Activated naive CD8-positive, alpha-beta T cell (primary cell): ENCODE results near the gene DAD1.
A peak's percentile ranks its signal among the peaks of the same experiment; 100 is the strongest.
"Not testable (repeated sequence)": the region's sequence is repeated elsewhere in the genome, so short reads cannot be mapped to it uniquely, and the experiment has no call there.

Source experiments
- H3K27ac Mint-ChIP-seq: one replicate; pipeline ENCODE4 v1.8.0; 2021; ENCODE audit warnings: mixed read lengths
- H3K27me3 Mint-ChIP-seq: one replicate; pipeline ENCODE4 v1.8.0; 2021; ENCODE audit warnings: mixed read lengths
- H3K36me3 Mint-ChIP-seq: one replicate; pipeline ENCODE4 v1.8.0; 2021; ENCODE audit warnings: mixed read lengths
- H3K4me1 Mint-ChIP-seq: one replicate; pipeline ENCODE4 v1.8.0; 2021; ENCODE audit warnings: low read depth, mixed read lengths
- H3K4me3 Mint-ChIP-seq: one replicate; pipeline ENCODE4 v1.8.0; 2021; ENCODE audit warnings: mild to moderate bottlenecking, mixed read lengths
- H3K9me3 Mint-ChIP-seq: one replicate; pipeline ENCODE4 v1.8.0; 2021; ENCODE audit warnings: low read depth, mixed read lengths

The DAD1 gene

GRCh38 chr14:22556021-22556989, 32.7 kb downstream of the DAD1 start:
- Mint-ChIP-seq H3K9me3 (no peaks in the 10 kb centered on the region), H3K36me3 (peaks cover 11% of the 10 kb centered on the region)

GRCh38 chr14:22555384-22556011, 33.5 kb downstream of the DAD1 start:
- Mint-ChIP-seq H3K9me3 (no peaks in the 10 kb centered on the region), H3K4me1 (peaks cover 88% of the 10 kb centered on the region), H3K4me3 (peak overlapping the region; percentile 85), H3K27me3 (no peaks in the 10 kb centered on the region), H3K36me3 (peaks cover 17% of the 10 kb centered on the region), H3K27ac (peak overlapping the region; percentile 99)

More at GRCh38 chr14:22556021-22556989, 32.7 kb downstream of the DAD1 start:
- peak overlapping the region; percentile 85 for H3K4me3 Mint-ChIP-seq
- H3K27me3 Mint-ChIP-seq: no peaks in the 10 kb centered on the region
- H3K27ac Mint-ChIP-seq: peak overlapping the region; percentile 99
- peaks cover 88% of the 10 kb centered on the region for H3K4me1 Mint-ChIP-seq

- peak overlapping the region; percentile 99 for H3K27ac Mint-ChIP-seq
Measured at GRCh38 chr14:22554498-22555383, 34.3 kb downstream of the DAD1 start.

GRCh38 chr14:22553861-22554497, 35.0 kb downstream of the DAD1 start:
- Mint-ChIP-seq H3K4me3 (peak overlapping the region; percentile 93), H3K36me3 (peaks cover 27% of the 10 kb centered on the region)

More at GRCh38 chr14:22554498-22555383, 34.3 kb downstream of the DAD1 start:
- Mint-ChIP-seq H3K27me3 (no peaks in the 10 kb centered on the region), H3K36me3 (peaks cover 22% of the 10 kb centered on the region), H3K4me3 (peak overlapping the region; percentile 33), H3K9me3 (no peaks in the 10 kb centered on the region), H3K4me1 (peaks cover 88% of the 10 kb centered on the region)

GRCh38 chr14:22553445-22553844, 35.6 kb downstream of the DAD1 start:
- Mint-ChIP-seq H3K27ac (peak overlapping the region; percentile 98), H3K9me3 (no peaks in the 10 kb centered on the region), H3K4me3 (peak overlapping the region; percentile 93), H3K36me3 (peaks cover 27% of the 10 kb centered on the region), H3K27me3 (no peaks in the 10 kb centered on the region), H3K4me1 (peaks cover 86% of the 10 kb centered on the region)

More at GRCh38 chr14:22553861-22554497, 35.0 kb downstream of the DAD1 start:
- H3K27ac Mint-ChIP-seq: peak overlapping the region; percentile 99
- not testable (repeated sequence) for H3K9me3 Mint-ChIP-seq, H3K27me3 Mint-ChIP-seq
- peaks cover 88% of the 10 kb centered on the region for H3K4me1 Mint-ChIP-seq

- no peaks in the 10 kb centered on the region for H3K27me3 Mint-ChIP-seq
- no peaks in the 10 kb centered on the region for H3K9me3 Mint-ChIP-seq
- peaks cover 85% of the 10 kb centered on the region for H3K4me1 Mint-ChIP-seq
- peak overlapping the region; percentile 93 for H3K4me3 Mint-ChIP-seq
- H3K36me3 Mint-ChIP-seq: peaks cover 33% of the 10 kb centered on the region
- peak overlapping the region; percentile 98 for H3K27ac Mint-ChIP-seq
Measured at GRCh38 chr14:22552827-22553076, 36.3 kb downstream of the DAD1 start.

GRCh38 chr14:22552001-22552826, 36.8 kb downstream of the DAD1 start:
- Mint-ChIP-seq H3K9me3 (no peaks in the 10 kb centered on the region), H3K36me3 (peaks cover 36% of the 10 kb centered on the region), H3K4me3 (peak overlapping the region; percentile 93), H3K27ac (peak overlapping the region; percentile 98), H3K4me1 (peaks cover 85% of the 10 kb centered on the region), H3K27me3 (no peaks in the 10 kb centered on the region)

GRCh38 chr14:22551605-22551997, 37.4 kb downstream of the DAD1 start:
- peak overlapping the region; percentile 98 for H3K27ac Mint-ChIP-seq
- H3K36me3 Mint-ChIP-seq: peaks cover 39% of the 10 kb centered on the region
- no peaks in the 10 kb centered on the region for H3K9me3 Mint-ChIP-seq
- peaks cover 91% of the 10 kb centered on the region for H3K4me1 Mint-ChIP-seq
- H3K4me3 Mint-ChIP-seq: peak overlapping the region; percentile 93
- H3K27me3 Mint-ChIP-seq: no peaks in the 10 kb centered on the region

- peak overlapping the region; percentile 98 for H3K27ac Mint-ChIP-seq
- H3K9me3 Mint-ChIP-seq: no peaks in the 10 kb centered on the region
- H3K36me3 Mint-ChIP-seq: peaks cover 47% of the 10 kb centered on the region
- H3K4me1 Mint-ChIP-seq: peaks cover 94% of the 10 kb centered on the region
- peak overlapping the region; percentile 93 for H3K4me3 Mint-ChIP-seq
- H3K27me3 Mint-ChIP-seq: no peaks in the 10 kb centered on the region
Measured at GRCh38 chr14:22549981-22550673, 38.9 kb downstream of the DAD1 start.

- no peaks in the 10 kb centered on the region for H3K27me3 Mint-ChIP-seq
- peak overlapping the region; percentile 98 for H3K27ac Mint-ChIP-seq
- no peaks in the 10 kb centered on the region for H3K9me3 Mint-ChIP-seq
- H3K36me3 Mint-ChIP-seq: peaks cover 49% of the 10 kb centered on the region
- H3K4me3 Mint-ChIP-seq: peak overlapping the region; percentile 93
- peaks cover 94% of the 10 kb centered on the region for H3K4me1 Mint-ChIP-seq
Measured at GRCh38 chr14:22549324-22549962, 39.6 kb downstream of the DAD1 start.

GRCh38 chr14:22547948-22548750, 40.9 kb downstream of the DAD1 start:
- H3K4me1 Mint-ChIP-seq: peaks cover 97% of the 10 kb centered on the region

GRCh38 chr14:22547313-22547947, 41.6 kb downstream of the DAD1 start:
- peaks cover 64% of the 10 kb centered on the region for H3K36me3 Mint-ChIP-seq
- H3K4me3 Mint-ChIP-seq: peak overlapping the region; percentile 87
- no peaks in the 10 kb centered on the region for H3K27me3 Mint-ChIP-seq
- H3K27ac Mint-ChIP-seq: peak overlapping the region; percentile 98
- H3K9me3 Mint-ChIP-seq: no peaks in the 10 kb centered on the region
- peaks cover 96% of the 10 kb centered on the region for H3K4me1 Mint-ChIP-seq

More at GRCh38 chr14:22547948-22548750, 40.9 kb downstream of the DAD1 start:
- peak overlapping the region; percentile 98 for H3K27ac Mint-ChIP-seq
- H3K36me3 Mint-ChIP-seq: peaks cover 59% of the 10 kb centered on the region
- peak overlapping the region; percentile 87 for H3K4me3 Mint-ChIP-seq
- H3K27me3 Mint-ChIP-seq: no peaks in the 10 kb centered on the region
- no peaks in the 10 kb centered on the region for H3K9me3 Mint-ChIP-seq
